GM21528 (cell line): Measurements from ENCODE around the gene TSPAN13.

Experiments
- ATAC-seq: cut with Tn5 transposase; IDR thresholded peaks from one replicate; pipeline ENCODE4 v1.9.1; 2021; ENCODE audit warnings: mild to moderate bottlenecking, moderate library complexity; ENCODE audit not compliant: unreplicated experiment, low FRiP score

TSPAN13 gene

DNA sequence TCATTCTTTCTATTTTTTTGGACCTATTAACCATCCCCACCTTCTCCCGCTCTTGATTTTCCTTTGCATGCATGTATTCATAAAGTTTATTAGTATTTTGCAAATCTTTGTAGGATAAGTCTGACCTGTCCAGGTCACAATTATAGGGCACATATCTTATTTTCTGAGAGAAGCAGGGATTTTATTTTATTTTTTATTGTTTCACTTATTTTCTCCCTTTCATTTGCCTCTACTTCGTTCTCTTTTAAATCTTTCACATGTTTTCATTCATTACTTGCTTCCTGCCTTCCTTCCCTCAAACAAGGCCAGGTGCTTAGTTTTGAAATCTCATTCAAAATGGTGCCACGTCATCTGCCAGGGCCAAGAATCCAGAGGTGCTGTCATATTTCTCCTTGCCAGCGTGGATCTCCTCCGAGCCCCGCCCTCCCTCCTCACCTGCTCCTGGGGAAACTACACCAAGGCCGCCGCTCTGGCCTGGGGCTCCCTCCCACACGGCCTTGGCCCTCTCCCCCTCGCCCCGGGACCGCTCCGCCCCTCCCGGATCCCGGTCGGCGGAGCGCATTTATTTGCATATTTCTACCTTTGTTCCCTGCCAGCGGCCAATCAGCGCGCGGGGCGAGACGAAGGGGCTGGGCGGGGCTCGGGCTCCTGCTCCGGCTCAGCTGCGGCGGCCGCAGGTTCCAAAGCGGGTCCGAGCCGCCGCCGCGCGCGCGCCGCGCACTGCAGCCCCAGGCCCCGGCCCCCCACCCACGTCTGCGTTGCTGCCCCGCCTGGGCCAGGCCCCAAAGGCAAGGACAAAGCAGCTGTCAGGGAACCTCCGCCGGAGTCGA, at the start of gene TSPAN13:
TSPAN13 (plus strand) TSS at position 654 of the 830 bp plus-strand sequence. CDS start 213 bp downstream, outside the sequence.
- peak; percentile 87 for ATAC-seq

DNA sequence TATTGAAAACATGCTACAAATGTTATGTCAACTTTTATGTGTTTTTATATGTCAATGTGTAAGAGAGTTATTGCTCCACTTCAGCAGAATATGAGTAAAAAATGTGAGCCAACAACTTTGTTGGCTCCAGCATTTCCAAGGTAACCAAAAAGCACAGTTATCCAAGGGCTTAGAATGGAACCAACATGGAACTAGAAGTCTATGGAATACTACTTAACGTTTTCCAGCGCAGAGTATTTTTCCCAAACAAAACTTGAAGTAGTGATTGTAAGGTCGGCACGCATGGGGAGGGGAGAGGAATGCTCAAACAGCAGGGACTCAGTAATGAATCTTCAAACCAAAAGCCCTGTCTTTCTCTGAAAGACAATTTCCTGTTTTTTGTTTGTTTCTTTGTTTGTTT, 45.0 kb upstream of the TSPAN13 start:
- no peak for ATAC-seq

GRCh38 chr7:16708980-16709379, 44.6 kb upstream of the TSPAN13 start:
- ATAC-seq: no peak

GRCh38 chr7:16710651-16711050, 42.9 kb upstream of the TSPAN13 start:
- no peak for ATAC-seq

GRCh38 chr7:16711730-16712129, 41.8 kb upstream of the TSPAN13 start:
- ATAC-seq: no peak

DNA sequence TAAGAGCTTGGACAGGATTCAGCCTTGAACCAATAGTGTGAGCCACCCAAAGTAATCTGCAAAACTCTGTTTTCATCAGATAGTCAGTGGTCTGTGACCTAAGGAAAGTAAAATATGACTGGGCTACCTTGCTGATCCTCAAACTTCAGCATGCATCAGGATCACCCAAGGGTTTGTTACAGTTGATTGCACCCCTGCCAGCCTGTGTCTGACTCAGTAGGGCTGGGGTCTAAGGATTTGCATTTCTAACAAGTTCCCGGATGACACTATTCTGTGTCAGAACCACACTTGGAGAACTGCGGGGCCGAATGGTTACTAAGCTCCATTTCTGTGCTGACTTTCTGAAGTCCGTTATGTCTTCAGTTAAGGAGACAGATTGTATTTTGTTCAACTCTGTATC, 40.6 kb upstream of the TSPAN13 start:
- no peak for ATAC-seq

DNA sequence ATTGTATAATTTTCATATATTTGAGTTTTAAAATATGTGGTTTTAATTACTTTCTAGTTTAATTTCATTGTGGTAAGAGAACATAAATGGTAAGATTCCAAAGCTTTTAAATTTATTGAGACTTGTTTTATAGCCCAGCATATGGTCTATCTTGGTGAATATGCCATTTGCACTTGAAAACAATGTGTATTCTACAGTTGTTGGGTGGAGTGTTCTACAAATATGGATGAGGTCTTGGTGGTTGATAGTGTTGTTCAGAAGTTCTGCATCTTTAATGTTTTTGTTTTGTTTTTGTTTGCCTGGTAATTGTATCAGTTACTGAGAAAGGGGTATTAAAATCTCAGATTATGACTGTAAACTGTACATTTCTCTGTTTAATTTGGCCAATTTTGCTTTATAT, 37.6 kb upstream of the TSPAN13 start:
- ATAC-seq: no peak

GRCh38 chr7:16718111-16718656, 35.4 kb upstream of the TSPAN13 start:
- no peak for ATAC-seq

- ATAC-seq: no peak
Observed at GRCh38 chr7:16719699-16720098, 33.9 kb upstream of the TSPAN13 start.

- ATAC-seq: no peak
Observed at GRCh38 chr7:16721541-16721940, 32.0 kb upstream of the TSPAN13 start.

GRCh38 chr7:16724344-16724743, 29.2 kb upstream of the TSPAN13 start:
- ATAC-seq: no peak

GRCh38 chr7:16726189-16726588, 27.4 kb upstream of the TSPAN13 start:
- no peak for ATAC-seq

- no peak for ATAC-seq
Observed at GRCh38 chr7:16727736-16728135, 25.8 kb upstream of the TSPAN13 start.

- no peak for ATAC-seq
Observed at GRCh38 chr7:16728811-16729210, 24.7 kb upstream of the TSPAN13 start.

DNA sequence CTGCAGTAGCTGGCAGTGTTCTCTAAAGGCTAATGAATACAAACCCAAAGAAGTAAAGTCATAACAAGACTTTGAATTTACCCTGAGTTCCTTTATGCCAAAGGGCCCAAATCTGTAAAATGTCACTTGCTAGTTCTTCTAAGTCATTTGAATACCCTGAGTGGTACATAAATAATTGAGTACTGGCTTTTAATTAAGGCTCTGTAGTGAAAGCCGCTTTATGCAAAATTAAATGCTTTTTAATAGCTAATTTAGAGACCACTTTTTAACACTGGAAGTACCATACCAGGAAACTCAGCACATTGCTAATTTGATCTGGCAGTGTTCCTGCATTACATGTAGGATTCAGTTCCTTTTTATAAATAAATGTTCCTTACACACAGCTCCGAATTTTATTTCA, 24.0 kb upstream of the TSPAN13 start:
- ATAC-seq: no peak

GRCh38 chr7:16730937-16731336, 22.6 kb upstream of the TSPAN13 start:
- no peak for ATAC-seq

DNA sequence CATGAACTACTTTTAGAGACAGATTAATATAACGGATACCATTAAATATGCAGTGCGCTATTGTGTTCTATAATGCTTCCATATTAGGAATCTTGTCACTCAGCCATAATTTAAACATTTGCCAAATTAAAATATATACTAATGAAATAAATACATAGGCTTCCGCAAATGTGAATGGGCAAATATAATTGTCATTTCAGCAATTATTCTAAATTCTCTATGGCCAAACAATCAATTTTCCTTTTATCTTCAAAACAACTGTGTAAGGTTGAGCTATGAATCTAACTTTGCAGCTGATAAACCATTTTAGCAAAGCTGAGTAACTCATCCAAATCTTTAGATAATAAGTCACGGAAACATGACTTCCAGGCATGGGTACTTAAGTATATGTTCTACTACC, 20.7 kb upstream of the TSPAN13 start:
- ATAC-seq: no peak

DNA sequence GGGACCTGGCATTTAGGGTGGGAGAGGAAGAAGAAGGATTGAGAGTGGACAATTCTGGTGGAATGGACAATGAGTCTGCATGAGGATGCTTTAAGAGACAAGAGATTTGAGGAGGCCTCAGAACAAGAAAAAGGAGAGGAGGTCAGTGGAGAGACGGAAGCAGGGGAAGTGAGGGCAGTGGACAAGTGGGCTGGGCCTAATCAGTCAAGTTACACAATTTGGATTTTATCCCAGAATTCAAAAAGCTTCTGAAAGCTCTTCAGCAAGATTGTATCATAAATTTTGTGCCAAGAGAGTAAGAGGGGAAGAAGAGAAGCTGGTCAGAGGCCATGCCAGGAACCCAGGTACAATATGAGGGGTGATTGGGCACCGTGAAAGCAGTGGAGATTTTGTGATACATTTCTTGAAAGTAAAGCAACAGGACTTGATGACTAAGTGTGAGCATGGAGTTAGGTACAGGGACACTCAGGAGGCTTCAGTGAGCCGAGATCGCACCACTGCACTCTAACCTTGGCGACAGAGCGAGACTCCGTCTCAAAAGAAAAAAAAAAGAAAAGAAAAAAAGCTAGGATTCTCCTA, 19.3 kb upstream of the TSPAN13 start:
- no peak for ATAC-seq

- ATAC-seq: no peak
Observed at GRCh38 chr7:16735020-16735419, 18.5 kb upstream of the TSPAN13 start.

DNA sequence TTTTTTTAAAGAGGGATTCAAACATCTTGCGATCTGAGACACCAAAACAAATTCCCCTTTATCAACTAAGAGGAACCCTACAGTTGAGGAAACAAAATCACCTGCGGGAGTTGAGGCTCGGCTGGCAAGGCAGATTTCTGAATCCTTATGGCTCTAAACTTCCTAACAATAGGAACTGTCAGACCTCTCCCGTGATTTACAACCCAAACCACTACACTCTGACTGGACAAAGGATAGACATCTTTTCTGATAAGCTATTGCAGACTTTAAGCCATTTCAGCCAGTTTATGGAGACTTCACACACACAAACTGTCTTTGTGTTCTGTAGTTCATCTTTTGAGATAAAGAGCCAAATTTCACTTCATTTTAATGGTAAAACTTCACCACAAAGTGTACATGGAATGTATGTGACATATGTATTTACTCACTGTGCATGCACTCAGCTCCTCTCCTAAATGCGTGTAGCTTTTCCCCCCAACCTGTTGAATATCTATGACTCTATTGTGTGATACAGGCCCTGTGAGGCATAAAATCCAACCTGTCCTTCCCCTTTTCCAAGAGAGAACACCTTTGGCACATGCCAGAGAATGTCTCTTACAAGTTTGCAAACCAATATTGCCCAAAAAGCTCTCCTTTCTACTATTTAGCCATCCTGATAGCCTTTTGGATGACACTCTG, 15.4 kb upstream of the TSPAN13 start:
- no peak for ATAC-seq

DNA sequence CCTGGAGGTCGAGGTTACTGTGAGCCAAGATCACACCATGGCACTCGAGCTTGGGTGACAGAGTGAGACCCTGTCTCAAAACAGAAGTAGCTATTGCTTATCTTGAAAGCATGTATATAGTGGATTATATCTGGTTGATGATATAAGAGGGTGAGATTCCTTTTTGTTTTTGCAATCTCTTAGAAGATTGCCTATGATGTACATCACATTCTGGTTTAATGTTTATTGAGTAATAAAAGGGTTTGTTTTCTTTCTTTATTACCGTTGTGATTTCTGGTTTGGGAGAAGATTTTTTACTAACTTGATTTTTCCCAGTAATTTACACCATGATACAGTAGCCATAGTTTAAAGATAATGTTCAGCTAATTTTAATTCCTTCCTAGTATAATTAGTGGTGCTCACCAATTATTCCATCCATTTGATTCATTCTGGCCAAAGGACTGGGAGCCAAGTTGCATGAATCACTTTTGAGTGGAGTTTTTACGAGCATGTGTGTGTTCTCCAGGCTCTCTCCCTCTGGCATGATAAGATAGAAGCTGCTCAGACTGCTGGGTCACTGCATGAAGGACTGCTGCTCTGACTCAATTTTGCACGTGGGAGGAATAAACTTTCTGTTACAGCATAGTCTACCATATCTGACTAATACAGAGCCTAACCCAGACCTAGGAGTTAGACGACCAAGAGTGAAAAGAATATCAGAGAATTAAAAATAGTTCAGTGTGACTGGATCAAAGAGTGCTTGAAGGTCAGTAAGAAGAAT, 13.5 kb upstream of the TSPAN13 start:
- ATAC-seq: no peak
